Dedifferentiated amniotic fluid mesenchymal stem cell (primary cell): Measurements from ENCODE around the gene HDAC11.
"Not testable (repeated sequence)": the region's sequence is repeated elsewhere in the genome, so short reads cannot be mapped to it uniquely, and the experiment has no call there.

Experiments
- DNase-seq: peaks from one replicate; pipeline ENCODE4 v3.0.0-alpha.2; 2016; ENCODE audit errors: extremely low spot score

The HDAC11 gene

DNA sequence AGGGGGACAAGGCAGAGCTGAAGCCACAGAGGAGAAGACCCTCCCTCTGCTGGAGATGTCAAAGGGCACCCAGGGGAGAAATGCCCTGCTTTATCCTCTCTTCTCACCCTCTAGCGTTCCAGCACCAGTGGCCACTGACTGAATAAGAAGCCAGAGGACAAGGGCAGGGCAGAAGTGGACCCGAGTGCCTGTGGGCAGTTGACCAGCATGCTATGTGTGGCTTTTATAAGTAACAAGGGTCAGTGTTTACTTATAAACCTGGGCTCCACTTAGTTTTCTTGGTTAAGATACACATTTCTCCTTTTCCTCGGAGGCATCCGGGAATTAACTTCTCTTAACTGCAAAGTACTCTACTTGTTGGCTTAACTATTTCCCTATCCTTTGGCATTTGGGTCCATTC, 13.3 kb upstream of the HDAC11 start:
- no peak for DNase-seq

DNA sequence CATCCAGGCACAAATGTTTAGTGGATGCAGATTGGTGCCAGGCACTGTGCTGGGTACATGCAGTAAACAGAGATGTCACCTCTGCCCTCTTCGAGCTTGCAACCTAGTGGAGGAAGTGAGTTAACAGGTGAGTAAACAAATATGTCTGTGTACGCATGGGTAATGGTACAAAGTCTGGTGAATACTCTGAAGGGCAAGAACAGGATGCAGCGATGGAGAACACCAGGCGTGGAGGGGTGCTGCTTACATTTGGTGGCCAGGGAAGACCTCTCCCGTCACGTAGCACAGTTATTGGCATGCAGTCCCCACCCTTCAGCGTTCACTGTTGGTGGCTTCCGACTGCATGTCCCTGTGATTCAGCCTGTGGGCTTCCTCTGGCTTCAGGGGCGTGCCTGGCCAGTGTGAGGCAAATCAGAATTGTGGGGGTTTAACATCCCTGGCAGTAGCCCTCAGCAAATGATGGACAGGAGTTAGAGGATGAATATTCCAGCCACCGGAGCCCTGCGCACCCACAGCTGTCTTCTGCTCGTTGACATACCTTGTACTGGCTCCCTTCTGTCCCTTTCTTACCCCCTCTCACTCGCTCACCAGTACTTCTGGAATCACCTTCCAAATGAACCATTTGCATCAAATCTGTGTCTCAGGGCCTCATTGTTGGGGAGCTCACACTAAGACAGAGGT, 9.1 kb upstream of the HDAC11 start:
- no peak for DNase-seq

DNA sequence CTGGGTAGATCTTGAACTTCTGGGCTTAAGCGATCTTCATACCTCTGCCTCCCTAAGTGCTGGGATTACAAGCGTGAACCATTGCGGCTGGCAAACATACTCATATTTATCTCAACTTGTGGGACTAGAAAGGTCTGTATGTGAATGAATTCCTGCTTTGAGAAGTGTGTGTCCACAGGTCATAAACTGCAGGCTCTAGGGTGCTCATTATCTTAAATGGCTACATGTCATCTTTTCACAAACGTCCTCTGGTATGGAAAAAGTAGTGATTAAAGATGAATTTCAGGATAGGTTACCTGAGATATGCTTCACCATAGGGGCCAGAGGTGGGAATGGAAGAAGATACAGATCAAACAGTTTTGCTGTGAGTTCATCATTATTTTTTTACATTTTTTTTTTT, 7.8 kb upstream of the HDAC11 start:
- no peak for DNase-seq

DNA sequence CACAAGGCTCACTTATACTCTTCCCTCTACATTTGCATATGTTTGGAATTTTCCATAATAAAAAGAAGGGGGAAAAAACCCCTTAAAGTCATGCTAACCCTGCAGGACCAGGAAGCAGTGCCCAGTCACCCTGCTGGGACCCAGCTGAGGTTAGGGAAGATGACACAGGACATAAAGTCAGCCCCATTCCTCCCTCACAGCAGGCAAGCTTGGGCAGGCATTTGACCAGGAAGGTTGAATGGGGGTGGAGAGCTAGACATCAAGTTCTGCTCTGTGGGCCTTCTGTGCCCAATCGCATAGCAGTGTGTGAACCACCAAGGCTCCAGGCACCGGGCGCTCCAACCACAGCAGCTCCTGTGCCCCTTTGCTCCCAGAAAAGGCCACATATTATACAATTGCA, 7.1 kb upstream of the HDAC11 start:
- DNase-seq = no peak

DNA sequence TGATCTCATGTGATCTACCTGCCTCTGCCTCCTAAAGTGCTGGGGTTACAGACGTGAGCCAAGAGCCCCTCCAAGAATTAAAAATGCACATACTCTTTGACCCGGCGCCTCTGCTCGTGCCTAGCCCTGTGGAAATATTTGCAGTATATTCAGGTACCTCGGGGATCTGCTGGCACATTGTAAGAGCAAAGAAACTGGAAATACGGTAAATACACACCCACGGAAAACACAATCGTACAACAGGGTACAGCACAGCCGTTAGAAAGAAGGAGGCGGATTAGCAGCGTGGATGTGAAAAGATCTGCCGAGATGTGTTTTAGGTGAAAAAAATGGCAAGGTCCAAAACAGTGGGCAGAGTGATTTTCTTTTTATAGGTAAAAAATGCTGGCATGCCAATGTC, 6.1 kb upstream of the HDAC11 start:
- no peak for DNase-seq

DNA sequence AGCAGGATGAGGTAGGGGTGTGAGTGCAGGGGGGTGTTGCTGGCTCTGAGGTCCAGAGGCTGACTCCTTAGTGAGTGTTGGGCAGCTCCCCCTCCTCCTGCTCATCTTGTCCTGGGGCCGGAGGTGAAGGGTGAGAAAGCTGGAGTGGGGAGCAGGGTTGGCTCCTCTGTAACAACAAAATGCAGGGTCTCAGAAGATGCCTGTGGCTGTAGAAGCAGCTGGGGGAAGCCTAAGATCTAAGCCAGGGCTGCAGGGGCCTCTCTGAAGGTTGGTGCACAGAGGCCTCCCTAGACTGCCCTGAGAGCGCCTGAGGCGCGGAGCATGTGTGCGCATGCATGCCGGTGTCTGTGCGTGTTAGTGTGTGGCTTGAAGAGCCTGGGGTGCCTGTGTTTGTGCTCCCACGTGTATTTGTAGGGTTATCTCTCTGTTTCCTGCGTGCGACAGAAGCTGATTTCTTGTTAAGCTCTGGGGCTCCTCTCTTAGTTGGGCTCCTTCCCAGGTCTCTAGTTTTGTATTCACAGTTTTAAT, 5.3 kb upstream of the HDAC11 start:
- no peak for DNase-seq

DNA sequence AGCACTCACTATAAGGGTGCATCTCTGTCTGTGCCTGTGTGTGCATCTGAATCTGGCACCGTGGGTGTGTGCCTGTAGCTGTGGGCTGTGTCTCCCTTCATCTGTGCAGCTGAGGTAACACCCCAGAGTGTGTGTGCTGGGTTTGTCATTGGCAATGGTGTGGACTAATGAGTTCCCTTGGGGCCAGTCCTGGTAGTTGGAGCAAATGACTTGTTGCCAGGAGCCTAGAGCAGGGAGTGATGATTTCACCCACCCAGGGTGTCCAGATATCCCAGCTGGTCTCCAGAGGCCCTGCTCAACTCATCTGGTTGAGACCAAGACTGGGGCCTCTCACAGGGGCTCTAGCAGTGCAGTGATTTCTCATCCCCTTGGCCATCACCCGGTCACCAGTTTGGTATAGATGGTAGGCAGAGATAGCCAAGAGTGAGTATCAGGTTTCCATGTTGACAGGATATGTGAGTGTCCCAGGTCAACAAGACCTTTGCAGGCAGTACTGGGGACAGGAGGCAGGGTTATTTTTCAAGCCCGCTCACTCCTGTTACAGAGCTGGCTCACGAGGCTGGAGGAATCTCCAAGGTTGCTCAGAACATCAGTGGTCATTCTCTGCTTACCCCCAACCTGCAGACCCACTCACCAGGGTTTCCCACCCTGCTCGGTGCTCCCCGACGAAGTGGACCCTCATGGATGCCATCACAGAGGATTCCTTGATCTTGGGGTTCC, 4.1 kb upstream of the HDAC11 start:
- no peak for DNase-seq

DNA sequence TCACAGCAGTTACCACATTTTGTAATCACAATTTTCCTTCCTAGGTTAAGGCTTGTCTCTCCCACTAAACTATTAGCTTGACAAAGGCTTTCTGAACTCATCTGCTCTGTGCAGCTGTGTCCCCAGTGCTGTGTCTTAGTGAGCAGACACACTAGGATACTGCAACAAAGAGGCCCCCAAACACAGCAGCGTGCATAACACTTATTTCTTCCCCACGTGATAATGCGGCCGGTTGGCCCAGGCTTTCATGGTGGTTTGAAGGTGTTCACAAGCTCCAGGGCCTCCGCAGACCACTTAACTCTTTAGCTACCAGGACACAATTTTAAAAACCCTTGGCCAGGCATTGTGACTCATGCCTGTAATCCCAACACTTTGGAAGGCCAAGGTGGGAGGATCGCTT, 2.2 kb upstream of the HDAC11 start:
- no peak for DNase-seq

DNA sequence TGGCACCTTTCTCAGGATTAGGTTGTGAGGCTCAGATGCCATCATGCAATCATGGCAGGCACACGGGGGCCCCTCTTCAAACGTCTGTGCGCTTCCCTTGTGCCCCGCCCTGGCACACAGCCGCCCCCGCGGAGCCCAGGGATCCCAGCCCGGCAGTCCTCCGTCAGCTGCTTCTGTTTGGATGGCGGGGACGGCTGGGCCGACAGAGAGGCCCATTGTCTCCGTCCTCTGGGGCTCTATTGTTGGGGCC, 849 bp upstream of the HDAC11 start:
- no peak for DNase-seq

DNA sequence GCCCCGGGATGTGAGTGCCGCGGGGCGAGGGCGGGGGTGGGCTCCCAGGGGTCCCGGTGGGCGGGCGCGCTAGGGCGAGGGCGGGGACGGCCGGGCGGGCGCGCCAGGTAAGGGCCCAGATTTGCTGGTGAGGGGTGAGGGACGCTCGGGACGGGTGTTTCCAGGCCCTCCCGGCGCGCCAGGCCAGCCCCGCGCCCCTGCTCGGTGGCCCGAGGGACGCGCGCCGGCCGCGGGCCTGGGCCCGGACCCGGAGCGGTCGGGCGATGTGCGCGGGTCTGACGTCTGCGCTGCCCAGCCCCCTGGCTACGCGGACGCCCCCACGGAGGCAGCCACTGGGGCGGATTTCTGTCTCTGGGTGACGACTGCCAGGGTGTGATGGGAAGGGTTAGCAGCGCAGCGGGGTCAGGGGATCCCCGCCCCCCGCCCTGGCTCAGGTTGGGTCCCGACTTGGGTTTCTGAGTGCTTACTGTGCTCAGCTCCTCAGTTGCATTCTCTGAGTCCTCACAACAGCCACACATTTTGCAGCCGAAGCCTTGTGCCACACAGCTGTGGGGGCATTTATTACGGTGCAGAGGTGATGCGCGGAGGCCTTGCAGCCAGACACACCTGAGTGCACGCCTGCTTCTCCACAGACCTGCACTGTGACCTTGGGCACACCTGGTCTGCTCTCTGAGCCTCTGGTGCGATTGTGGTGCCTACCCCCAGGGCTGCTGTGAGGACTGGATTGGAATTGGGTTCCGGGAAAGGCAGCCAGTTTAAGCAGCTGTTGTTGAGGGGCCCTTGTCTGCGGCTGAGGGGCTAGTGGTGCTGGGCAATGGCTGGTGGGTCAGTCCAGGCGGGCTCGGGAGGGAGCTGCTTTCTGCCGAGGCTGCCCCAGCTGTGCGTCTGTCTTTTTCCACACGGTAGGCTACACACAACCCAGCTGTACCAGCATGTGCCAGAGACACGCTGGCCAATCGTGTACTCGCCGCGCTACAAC, 523 bp downstream of the HDAC11 start:
- no peak for DNase-seq

DNA sequence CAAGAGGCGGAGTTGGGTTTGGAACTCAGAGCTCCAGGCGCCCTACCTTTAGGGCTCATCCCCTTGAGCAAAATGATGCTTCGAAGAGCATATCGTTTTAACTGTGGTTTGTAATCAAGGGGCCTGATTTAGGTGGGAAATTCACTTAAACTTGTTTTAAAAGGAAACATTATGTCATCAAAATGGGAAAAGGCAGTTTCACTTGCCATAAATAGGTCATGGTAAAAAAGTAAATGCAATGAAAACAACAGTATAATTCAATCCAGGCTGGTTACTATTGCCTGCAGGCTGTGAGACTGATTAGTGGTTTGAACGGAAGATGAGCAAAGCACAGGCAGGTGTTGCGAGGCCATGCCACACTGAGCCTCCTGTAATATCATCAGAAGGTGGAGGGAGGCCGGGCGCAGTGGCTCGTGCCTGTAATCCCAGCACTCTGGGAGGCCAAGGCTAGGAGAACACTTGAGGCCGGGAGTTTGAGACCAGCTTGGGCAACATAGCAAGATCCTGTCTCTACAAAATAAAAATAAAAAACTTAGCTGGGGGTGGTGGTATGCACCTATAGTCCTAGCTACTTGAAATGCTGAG, 2.1 kb downstream of the HDAC11 start:
- no peak for DNase-seq

DNA sequence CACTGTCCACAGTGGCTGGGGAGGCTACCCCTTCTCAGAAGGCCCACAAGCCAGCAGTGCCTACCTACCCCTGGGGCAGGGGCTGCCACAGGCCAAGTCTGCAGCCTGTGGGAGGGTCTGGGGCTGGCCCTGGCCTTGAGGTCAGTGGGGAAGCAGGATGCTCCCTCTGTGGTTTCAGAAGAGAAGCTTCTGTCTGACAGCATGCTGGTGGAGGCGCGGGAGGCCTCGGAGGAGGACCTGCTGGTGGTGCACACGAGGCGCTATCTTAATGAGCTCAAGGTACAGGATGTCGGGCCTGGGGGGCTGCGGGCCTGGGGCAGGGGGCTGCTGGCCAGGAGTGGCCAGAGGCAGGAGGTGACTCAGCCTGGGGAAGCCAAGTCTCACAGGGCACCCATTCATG, 3.2 kb downstream of the HDAC11 start:
- no peak for DNase-seq

DNA sequence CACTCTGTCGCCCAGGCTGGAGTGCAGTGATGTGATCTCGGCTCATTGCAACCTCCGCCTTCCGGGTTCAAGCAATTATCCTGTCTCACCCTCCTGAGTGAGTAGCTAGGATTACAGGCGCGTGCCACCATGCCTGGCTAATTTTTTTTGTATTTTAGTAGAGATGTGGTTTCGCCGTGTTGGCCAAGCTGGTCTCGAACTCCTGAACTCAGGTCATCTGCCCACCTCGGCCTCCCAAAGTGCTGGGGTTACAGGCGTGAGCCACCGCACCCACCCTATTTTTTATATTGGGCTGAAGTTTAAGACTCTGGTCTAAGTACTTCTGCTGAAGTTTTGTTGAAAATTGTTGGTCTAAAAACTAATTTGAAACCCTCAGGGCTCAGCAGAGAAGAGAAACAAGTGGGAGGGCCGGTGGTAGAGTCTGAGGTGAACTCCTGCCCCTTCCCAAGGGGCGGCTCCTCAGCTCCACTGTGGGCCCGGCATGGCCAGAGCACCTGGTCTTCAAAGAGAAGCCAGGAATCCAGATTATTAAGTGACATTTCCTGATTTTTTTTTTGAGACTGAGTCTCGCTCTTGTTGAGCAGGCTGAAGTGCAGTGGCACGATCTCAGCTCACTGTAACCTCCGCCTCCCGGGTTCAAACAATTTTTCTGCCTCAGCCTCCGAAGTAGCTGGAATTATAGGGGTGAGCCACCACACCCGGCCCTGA, 4.0 kb downstream of the HDAC11 start:
- no peak for DNase-seq

DNA sequence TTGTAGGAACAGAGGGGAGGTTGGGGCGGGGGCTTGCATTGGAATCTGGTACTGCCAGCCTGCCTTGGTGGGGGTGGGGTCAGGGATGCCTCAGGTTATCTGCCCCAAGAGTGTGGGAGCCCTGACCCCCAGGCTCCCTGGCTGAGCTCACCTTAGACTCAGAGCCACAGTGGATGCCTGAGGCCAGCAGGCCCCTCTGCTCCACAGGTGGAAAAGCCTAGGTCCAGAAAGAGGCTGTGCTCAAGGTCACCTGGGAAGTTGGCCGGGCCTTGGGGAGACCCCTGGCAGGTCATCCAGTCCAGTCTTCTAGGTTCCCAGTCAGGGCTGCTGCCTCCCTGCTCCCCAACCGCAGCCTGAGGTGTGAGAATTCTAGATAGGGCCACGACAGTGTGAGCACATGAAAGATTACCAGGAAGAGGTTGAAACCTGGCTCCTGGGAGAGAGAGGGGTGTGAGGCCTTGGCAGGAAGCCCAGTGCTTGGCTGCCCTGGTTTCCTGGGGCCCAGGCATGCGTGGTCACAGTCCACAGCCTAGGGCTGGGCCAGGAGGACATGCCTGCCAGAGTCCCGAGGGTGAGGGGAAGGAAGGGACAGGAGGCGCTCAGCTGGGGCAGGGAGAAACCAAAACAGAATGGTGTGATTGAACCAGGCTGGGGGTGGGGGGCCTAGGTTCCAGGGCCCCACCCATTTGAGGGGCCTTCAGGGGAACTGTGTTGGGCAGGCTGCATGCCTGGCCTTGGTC, 4.9 kb downstream of the HDAC11 start:
- DNase-seq = no peak

DNA sequence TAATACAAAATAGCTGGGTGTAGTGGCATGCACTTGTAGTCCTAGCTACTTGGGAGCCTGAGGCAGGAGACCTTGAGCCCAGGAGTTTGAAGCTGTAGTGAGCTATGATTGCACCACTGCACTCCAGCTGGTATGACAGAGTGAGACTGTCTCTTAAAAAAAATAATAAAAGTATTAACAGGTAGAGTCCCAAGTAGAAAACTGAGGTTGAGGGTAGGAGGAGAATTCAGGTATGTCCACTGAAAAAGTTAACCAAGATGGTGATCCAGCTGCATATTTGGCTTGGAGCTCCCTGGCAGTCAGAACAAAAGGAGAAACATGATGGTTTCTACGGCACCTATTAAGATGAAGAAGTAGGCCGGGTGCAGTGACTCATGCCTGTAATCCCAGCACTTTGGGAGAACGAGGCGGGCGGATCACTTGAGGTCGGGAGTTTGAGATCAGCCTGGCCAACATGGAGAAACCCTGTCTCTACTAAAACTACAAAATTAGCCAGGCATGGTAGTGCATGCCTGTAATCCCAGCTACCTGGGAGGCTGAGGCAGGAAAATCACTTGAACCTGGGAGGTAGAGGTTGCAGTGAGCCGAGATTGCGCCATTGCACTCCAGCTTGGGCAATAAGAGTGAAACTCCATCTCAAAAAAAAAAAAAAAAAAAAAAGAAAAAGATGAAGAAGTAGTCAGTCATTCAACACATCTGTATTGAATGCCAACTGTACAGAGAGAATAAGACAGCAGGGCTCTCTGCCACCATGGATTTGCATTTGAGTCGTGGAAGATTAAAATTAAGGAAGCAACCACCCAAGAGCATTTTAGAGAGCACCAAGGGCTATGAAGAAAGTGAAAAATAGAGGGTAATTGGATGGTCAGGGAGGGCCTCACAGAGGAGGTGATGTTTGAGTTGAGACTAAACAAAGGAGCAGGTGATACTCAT, 5.8 kb downstream of the HDAC11 start:
- not testable (repeated sequence) for DNase-seq

DNA sequence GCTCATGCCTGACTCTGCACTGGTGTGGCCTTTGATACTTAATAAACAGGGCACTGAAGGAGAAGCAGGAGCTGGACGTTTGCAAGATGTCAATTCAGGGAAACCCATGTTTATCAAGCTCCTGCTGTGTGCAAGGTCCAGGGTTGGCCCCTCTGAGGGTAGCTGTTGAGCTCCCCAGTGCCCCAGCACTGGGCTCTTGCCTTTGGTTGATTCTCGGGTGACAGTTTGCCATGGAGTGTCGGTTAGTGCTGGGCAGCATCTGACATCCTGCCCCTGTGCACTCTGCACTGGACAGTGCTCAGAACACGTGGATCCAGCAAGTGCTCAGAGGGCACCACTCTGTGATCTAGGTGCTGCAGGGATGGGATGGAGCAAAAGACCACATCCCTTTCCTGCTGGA, 7.3 kb downstream of the HDAC11 start:
- no peak for DNase-seq

DNA sequence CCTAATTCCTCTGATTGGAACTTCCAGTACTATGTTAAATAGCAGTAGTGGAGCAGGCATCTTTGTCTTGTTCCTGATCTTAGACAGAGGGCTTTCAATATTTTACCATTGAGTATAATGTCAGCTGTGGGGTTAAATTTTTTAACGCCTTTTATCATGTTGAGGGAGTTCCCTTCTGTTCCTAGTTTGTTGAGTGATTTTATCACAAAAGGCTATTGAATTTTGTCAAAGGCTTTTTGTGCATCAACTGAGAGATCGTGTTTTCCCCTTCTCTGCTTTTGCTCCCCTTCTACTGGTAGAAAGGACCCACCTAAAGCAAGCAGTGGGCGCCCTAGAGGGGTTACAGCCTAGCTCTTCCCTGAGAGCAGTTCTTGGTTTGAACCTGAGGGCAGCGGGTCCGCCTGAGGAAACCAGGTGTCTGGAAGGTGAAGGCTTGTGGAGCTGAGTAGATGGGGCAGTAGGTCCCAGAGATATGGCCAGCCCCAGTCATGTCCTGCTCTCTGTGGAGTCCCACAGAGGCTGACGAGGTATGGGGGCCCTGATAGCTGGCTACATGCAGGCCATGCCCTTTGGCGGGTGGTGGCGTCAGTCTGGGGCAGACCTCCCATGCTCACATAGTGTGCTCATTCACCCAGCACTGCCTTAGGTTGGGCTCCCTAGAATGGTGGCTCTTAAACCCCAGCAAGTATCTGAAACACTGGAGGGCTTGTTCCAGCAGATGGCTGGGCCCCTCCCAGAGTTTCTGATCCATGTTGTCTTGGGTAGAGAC, 11.3 kb downstream of the HDAC11 start:
- DNase-seq = no peak

DNA sequence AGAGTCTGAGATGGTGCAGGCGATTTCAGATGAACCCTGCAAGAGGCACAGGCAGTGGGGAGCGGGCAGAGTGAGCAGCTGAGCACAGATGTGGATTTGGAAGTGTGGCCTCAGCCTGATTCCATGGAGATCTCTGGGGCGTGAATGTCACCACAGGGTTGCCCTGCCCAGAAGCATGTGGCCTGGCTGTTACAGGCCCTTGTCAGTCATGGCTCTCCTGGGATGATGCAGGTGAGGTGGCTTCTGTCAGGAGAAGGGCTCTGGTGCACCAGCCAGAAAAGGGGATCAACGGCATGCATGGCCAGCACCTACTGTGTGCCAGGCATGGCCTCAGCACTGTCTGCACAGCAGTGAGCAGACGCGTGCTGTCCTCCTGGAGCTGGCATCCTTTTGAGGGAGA, 11.9 kb downstream of the HDAC11 start:
- no peak for DNase-seq
